Keratinocyte (primary cell): Measurements from ENCODE around the gene USP54. TPM values are rescaled to one million over a fixed set of nuclear protein-coding genes. Genes with fewer than 3 reads are reported as not detected.

Source experiments
- DNase-seq: peaks from one replicate; pipeline ENCODE4 v3.0.0-alpha.2; 2011; ENCODE audit warnings: low read depth, missing footprints, low spot score
- FAIRE-seq: peaks from 2 replicates; lab custom pipeline; 2011; peaks lifted over from hg19 to GRCh38; lab: Jason Lieb, UNC
- H2AFZ ChIP-seq: 2 replicates; pipeline ENCODE4 v1.6.0; 2012; ENCODE audit warnings: low read length, control low read depth, inconsistent platforms; ENCODE audit not compliant: control insufficient read depth
- H3K27ac ChIP-seq: 2 replicates; pipeline ENCODE4 v1.5.1; 2011; ENCODE audit warnings: low read length; ENCODE audit not compliant: control insufficient read depth, insufficient read depth
- H3K27me3 ChIP-seq: 3 replicates; pipeline ENCODE4 v1.6.0; 2011; ENCODE audit warnings: low read length; ENCODE audit not compliant: control insufficient read depth, insufficient read depth; ENCODE audit errors: extremely low read depth
- H3K36me3 ChIP-seq, 2 experiments: 2 replicates in 1 of 2; 3 replicates in 1 of 2; pipeline ENCODE4 v1.5.1; 2011; ENCODE audit warnings: low read length in 2 of 2, mild to moderate bottlenecking in 1 of 2; ENCODE audit not compliant: control insufficient read depth in 2 of 2, insufficient read depth in 2 of 2; ENCODE audit errors: extremely low read depth in 1 of 2
- H3K4me1 ChIP-seq: 3 replicates; pipeline ENCODE4 v1.5.1; 2011; ENCODE audit warnings: low read length; ENCODE audit not compliant: control insufficient read depth, insufficient read depth; ENCODE audit errors: extremely low read depth
- H3K4me2 ChIP-seq: 3 replicates; pipeline ENCODE4 v1.6.0; 2011; ENCODE audit warnings: low read depth, low read length; ENCODE audit not compliant: control insufficient read depth, insufficient read depth; ENCODE audit errors: extremely low read depth
- H3K4me3 ChIP-seq, 3 experiments: fragments of 200-600 bp in 1 of 3; sonication (generic) in 1 of 3; 2 replicates in 2 of 3; 3 replicates in 1 of 3; pipeline ENCODE4 v1.5.1; 2011 to 2016; ENCODE audit warnings: low read length in 3 of 3, mild to moderate bottlenecking in 3 of 3, control low read depth in 2 of 3, inconsistent platforms in 1 of 3, low read depth in 1 of 3, mixed read lengths in 1 of 3, mixed run types in 1 of 3, moderate library complexity in 1 of 3; ENCODE audit not compliant: control insufficient read depth in 2 of 3, insufficient read depth in 2 of 3; ENCODE audit errors: extremely low read depth in 1 of 3
- H3K79me2 ChIP-seq: 2 replicates; pipeline ENCODE4 v1.6.0; 2012; ENCODE audit warnings: low read length; ENCODE audit not compliant: control insufficient read depth, insufficient read depth
- H3K9ac ChIP-seq: 3 replicates; pipeline ENCODE4 v1.6.0; 2011; ENCODE audit warnings: low read length; ENCODE audit not compliant: control insufficient read depth, insufficient read depth; ENCODE audit errors: extremely low read depth
- H3K9me1 ChIP-seq: 3 replicates; pipeline ENCODE4 v1.6.0; 2011; ENCODE audit warnings: low read length; ENCODE audit not compliant: control insufficient read depth, insufficient read depth; ENCODE audit errors: extremely low read depth
- H3K9me3 ChIP-seq: 2 replicates; pipeline ENCODE4 v1.5.1; 2012; ENCODE audit warnings: low read depth, low read length; ENCODE audit not compliant: control insufficient read depth
- H4K20me1 ChIP-seq: 3 replicates; pipeline ENCODE4 v1.6.0; 2011; ENCODE audit warnings: low read length; ENCODE audit not compliant: control insufficient read depth, insufficient read depth; ENCODE audit errors: extremely low read depth
- EZH2 ChIP-seq: IDR thresholded peaks from one replicate; pipeline ENCODE4 v1.6.1; 2012; ENCODE audit warnings: inconsistent platforms, mild to moderate bottlenecking, low read length, moderate library complexity
- dilution Hi-C: fragments of 300-500 bp; cut with MboI; formaldehyde crosslinking; loops from one replicate; pipeline ENCODE4 v1.7.0; 2020; ENCODE audit warnings: low sequenced_read_pairs; ENCODE audit not compliant: extremely low pct_ligation_motif_present
- polyA plus RNA-seq, 5 experiments: library from polyadenylated mRNA; depleted of rRNA in 3 of 5; stranded (reverse) in 3 of 5; stranded (forward) in 1 of 5; unstranded in 1 of 5; fragments of >200 nt; gene quantifications; 1 replicate in 1 of 5; 2 replicates in 3 of 5; 3 replicates in 1 of 5; pipeline versions ENCODE4 v1.2.1 to v1.2.3, GENCODE V29; 2011 to 2012; ENCODE audit warnings: missing spikeins in 2 of 5, low read depth in 1 of 5, low replicate concordance in 1 of 5
- TF ChIP-seq, protein P1 (sequence below), 3 experiments: IDR thresholded peaks in 1 of 3; conservative IDR thresholded peaks in 1 of 3; optimal IDR thresholded peaks in 1 of 3; 2 replicates in 2 of 3; 3 replicates in 1 of 3; pipeline versions ENCODE3 to v1.5.1; 2011; ENCODE audit warnings: low read length in 3 of 3, mild to moderate bottlenecking in 3 of 3, moderate library complexity in 2 of 3, control low read depth in 1 of 3, inconsistent platforms in 1 of 3; ENCODE audit not compliant: insufficient read depth in 2 of 3; ENCODE audit errors: extremely low read depth in 1 of 3

Gene USP54
- polyA plus RNA-seq, 1 donor (not counting 4 experiments of a cell fraction or from before 2014, with no cell fraction given) = 7.6 TPM

DNA sequence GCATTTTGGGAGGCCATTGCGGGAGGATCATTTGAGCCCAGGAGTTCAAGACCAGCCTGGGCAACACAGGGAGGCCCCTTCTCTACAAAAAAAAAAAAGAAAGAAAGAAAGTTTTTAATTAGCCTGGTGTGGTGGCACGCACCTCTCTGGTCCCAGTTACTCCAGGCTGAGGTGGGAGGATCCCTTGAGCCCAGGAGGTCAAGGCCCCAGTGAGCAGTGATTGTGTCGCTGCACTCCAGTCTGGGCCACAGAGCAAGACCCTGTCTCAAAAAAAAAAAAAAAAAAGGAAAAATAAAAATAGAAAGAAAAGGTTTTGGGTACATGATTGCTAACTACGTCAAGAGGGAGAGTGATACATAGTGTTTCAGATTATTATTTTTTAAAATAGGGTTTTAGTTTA lies 2.0 kb upstream of the USP54 start:
- no peak overlapping the region for H3K9ac ChIP-seq
- no peaks in the 10 kb centered on the region for H3K9me1 ChIP-seq
- no peaks in the 10 kb centered on the region for H4K20me1 ChIP-seq
- DNase-seq (no peak), FAIRE-seq (no peak)
- dilution Hi-C loops = no loop called here
- H3K36me3 ChIP-seq = no peaks in the 10 kb centered on the region
- H3K9me3 ChIP-seq = no peaks in the 10 kb centered on the region
- no peak overlapping the region for H3K27ac ChIP-seq
- TF ChIP-seq EZH2 = no peak
- TF ChIP-seq, protein P1, sequence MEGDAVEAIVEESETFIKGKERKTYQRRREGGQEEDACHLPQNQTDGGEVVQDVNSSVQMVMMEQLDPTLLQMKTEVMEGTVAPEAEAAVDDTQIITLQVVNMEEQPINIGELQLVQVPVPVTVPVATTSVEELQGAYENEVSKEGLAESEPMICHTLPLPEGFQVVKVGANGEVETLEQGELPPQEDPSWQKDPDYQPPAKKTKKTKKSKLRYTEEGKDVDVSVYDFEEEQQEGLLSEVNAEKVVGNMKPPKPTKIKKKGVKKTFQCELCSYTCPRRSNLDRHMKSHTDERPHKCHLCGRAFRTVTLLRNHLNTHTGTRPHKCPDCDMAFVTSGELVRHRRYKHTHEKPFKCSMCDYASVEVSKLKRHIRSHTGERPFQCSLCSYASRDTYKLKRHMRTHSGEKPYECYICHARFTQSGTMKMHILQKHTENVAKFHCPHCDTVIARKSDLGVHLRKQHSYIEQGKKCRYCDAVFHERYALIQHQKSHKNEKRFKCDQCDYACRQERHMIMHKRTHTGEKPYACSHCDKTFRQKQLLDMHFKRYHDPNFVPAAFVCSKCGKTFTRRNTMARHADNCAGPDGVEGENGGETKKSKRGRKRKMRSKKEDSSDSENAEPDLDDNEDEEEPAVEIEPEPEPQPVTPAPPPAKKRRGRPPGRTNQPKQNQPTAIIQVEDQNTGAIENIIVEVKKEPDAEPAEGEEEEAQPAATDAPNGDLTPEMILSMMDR (optimal IDR thresholded peaks at IDR 0.05 in 1 of 3, IDR thresholded peaks at IDR 0.05 in 1 of 3, conservative IDR thresholded peaks at IDR 0.05 in 1 of 3; ENCODE audit: extremely low read depth in 1 of 3, insufficient read depth in 2 of 3, low read length in 3 of 3) = no peak
- no peak overlapping the region for H2AFZ ChIP-seq
- H3K27me3 ChIP-seq = no peaks in the 10 kb centered on the region
- peaks cover 13% of the 10 kb centered on the region for H3K4me1 ChIP-seq
- H3K4me2 ChIP-seq = no peak overlapping the region
- no peaks in the 10 kb centered on the region for H3K79me2 ChIP-seq
- no peak overlapping the region for H3K4me3 ChIP-seq

DNA sequence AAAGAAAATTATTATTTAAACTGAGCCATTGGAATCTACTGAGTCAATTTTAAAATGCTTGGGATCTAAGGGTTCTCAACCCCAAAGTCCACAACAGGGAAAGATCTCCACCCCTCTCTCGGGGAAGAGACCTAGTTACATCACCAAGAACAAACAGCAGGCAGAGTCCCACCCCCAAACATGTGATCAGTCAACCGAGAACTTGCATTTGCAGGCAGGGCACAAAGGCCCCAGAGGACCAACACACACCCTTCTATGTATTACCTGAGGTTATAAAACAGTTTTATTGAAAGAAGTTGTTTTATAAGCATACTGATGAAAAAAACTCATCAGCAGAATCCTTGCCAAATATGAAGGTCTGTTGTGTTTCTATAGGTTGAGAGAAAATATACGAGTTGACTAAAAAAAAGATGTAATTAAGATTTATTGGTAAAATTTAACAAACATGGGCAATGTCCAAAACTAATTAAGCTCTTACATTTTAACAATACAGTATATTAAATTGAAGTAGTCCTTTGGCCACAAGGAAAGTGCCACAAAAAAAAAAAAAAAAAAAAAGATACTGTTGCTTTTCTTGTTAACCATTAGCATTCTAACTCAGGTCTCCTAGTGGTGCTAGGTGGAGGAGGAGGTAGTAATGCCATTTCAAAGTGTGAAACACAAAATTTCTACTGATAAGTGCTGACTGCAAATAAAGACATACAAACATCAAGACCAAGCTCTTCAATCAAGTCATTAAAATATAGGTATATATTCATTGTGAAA lies 975 bp upstream of the USP54 start:
- Histone ChIP-seq H3K27me3 (no peaks in the 10 kb centered on the region), H3K9ac (no peak overlapping the region), H3K4me3 (no peak overlapping the region), H3K9me1 (no peaks in the 10 kb centered on the region), H3K27ac (no peak overlapping the region), H3K79me2 (no peaks in the 10 kb centered on the region), H3K9me3 (no peaks in the 10 kb centered on the region), H2AFZ (no peak overlapping the region), H3K4me2 (no peak overlapping the region), H3K4me1 (peaks cover 10% of the 10 kb centered on the region), H4K20me1 (no peaks in the 10 kb centered on the region), H3K36me3 (no peaks in the 10 kb centered on the region)
- FAIRE-seq (no peak), DNase-seq (no peak)
- TF ChIP-seq, protein P1 (optimal IDR thresholded peaks at IDR 0.05 in 1 of 3, IDR thresholded peaks at IDR 0.05 in 1 of 3, conservative IDR thresholded peaks at IDR 0.05 in 1 of 3; ENCODE audit: extremely low read depth in 1 of 3, insufficient read depth in 2 of 3, low read length in 3 of 3) = no peak
- TF ChIP-seq EZH2 = no peak
- dilution Hi-C loops = no loop called here
